A673 (cell line): ENCODE results near the gene SVIL. TPM values are rescaled to one million over a fixed set of nuclear protein-coding genes. Genes with fewer than 3 reads are reported as not detected.
A peak's percentile ranks its signal among the peaks of the same experiment; 100 is the strongest.

ENCODE experiments used
- BruUV-seq: library from RNA; stranded (reverse); fragments of 400-500 nt; replicated peaks from 2 replicates; lab custom pipeline; 2021; lab: Mats Ljungman, UMichigan
- CTCF ChIA-PET: fragments of 300-600 bp; sonication (Branson Sonifier 250); formaldehyde crosslinking; loops from one replicate; lab custom pipeline; 2022; ENCODE audit warnings: antibody characterized with exemption; lab: Charles Lee
- POLR2A ChIA-PET: fragments of 300-600 bp; sonication (Branson Sonifier 250); formaldehyde crosslinking; loops from one replicate; lab custom pipeline; 2022; ENCODE audit warnings: antibody characterized with exemption; ENCODE audit not compliant: low non-redundant PET; lab: Charles Lee
- DNase-seq: peaks from one replicate; pipeline ENCODE4 v3.0.0-alpha.2; 2015; ENCODE audit warnings: low spot score
- H3K27ac ChIP-seq: fragments of 200-600 bp; sonication (generic); 2 replicates; pipeline ENCODE4 v1.5.1; 2016; ENCODE audit warnings: mixed run types, low read depth, mild to moderate bottlenecking, mixed read lengths, antibody characterized with exemption, low read length; ENCODE audit not compliant: poor library complexity, severe bottlenecking
- H3K27me3 ChIP-seq: fragments of 200-600 bp; sonication (generic); replicated peaks from 2 replicates; pipeline ENCODE4 v1.6.1; 2017; ENCODE audit warnings: mixed run types, low read depth, mild to moderate bottlenecking, mixed read lengths, antibody characterized with exemption, low read length; ENCODE audit not compliant: insufficient read depth, poor library complexity
- H3K36me3 ChIP-seq: fragments of 200-600 bp; sonication (generic); 2 replicates; pipeline ENCODE4 v1.6.1; 2016; ENCODE audit warnings: mixed run types, mild to moderate bottlenecking, mixed read lengths, antibody characterized with exemption, low read length; ENCODE audit not compliant: insufficient read depth, poor library complexity, severe bottlenecking
- H3K4me1 ChIP-seq: fragments of 200-600 bp; sonication (generic); 2 replicates; pipeline ENCODE4 v1.6.1; 2017; ENCODE audit warnings: mixed run types, mild to moderate bottlenecking, mixed read lengths, antibody characterized with exemption, low read length; ENCODE audit not compliant: insufficient read depth, poor library complexity, severe bottlenecking
- H3K4me3 ChIP-seq: fragments of 200-600 bp; sonication (generic); 2 replicates; pipeline ENCODE4 v1.5.1; 2016; ENCODE audit warnings: low read depth, mixed run types, mild to moderate bottlenecking, mixed read lengths, low read length; ENCODE audit not compliant: poor library complexity, severe bottlenecking
- H3K9me3 ChIP-seq: fragments of 200-600 bp; sonication (generic); 2 replicates; pipeline ENCODE4 v1.6.1; 2016; ENCODE audit warnings: mixed run types, low read depth, mild to moderate bottlenecking, mixed read lengths, antibody characterized with exemption, low read length; ENCODE audit not compliant: poor library complexity, severe bottlenecking
- EZH2 ChIP-seq: fragments of 200-600 bp; sonication (generic); IDR thresholded peaks from 2 replicates; pipeline ENCODE4 v1.6.1; 2017; ENCODE audit warnings: borderline replicate concordance, low read depth, mild to moderate bottlenecking, mixed read lengths, antibody characterized with exemption, low read length; ENCODE audit not compliant: poor library complexity, severe bottlenecking
- intact Hi-C: fragments of 100-400 bp; cut with micrococcal nuclease; formaldehyde crosslinking; loops from one replicate; pipeline ENCODE4 v1.10.0; 2022; ENCODE audit not compliant: unreplicated experiment
- total RNA-seq: library from RNA; stranded (reverse); gene quantifications from 2 replicates; pipeline ENCODE4 v1.2.3, GENCODE V29; 2021
- TF ChIP-seq, protein P1 (sequence below): fragments of 300-800, 200-600 bp; sonication (generic); conservative IDR thresholded peaks from 2 replicates; pipeline ENCODE4 v1.5.1; 2017; ENCODE audit warnings: low read depth, mild to moderate bottlenecking, antibody characterized with exemption, low read length, moderate library complexity, mixed read lengths

SVIL gene
- total RNA-seq, 1 experiment from 2014 or later: 31.9 TPM

DNA sequence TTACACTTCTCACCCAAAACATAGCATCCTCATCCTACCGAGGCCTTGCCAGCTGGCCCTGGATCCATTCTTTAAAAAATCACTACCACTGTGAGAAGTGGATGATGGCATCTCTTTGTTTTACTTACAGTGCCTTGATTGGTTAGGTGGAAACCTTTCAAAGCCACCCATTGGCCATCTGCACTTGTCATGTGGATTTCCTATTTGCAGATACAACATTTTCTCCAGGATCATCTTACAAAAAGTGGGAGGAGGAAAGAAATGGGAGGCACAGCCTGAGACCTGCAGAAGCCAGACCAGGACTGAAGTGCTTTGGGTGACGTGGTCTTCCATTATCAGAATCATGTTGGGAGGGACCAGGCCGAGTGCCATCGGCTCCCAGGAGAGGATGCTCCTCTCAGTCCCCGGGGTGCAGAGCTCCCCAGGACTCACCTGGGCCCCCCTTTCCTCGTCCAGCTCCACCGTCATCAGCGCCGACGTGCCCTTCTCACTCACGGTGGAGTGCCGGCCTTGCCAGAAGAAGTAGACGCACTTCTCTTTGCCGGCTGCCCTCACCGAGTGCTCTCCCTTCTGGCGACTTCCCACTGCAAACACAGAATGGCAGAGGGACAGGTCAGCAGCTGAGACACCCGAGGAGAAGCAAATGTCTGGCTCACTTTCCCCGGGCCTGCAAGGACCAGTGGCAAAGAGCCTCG is 161.2 kb downstream of the SVIL start:
- no TSS peak for BruUV-seq
- H3K36me3 ChIP-seq: peaks cover 5% of the 10 kb centered on the region
- H3K9me3 ChIP-seq: no peaks in the 10 kb centered on the region
- POLR2A ChIA-PET: no interaction called here
- no peak for TF ChIP-seq EZH2
- TF ChIP-seq, protein P1, sequence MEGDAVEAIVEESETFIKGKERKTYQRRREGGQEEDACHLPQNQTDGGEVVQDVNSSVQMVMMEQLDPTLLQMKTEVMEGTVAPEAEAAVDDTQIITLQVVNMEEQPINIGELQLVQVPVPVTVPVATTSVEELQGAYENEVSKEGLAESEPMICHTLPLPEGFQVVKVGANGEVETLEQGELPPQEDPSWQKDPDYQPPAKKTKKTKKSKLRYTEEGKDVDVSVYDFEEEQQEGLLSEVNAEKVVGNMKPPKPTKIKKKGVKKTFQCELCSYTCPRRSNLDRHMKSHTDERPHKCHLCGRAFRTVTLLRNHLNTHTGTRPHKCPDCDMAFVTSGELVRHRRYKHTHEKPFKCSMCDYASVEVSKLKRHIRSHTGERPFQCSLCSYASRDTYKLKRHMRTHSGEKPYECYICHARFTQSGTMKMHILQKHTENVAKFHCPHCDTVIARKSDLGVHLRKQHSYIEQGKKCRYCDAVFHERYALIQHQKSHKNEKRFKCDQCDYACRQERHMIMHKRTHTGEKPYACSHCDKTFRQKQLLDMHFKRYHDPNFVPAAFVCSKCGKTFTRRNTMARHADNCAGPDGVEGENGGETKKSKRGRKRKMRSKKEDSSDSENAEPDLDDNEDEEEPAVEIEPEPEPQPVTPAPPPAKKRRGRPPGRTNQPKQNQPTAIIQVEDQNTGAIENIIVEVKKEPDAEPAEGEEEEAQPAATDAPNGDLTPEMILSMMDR: no peak
- H3K27ac ChIP-seq: peak overlapping the region; percentile 52
- CTCF ChIA-PET: no interaction called here
- intact Hi-C loops: no loop called here
- no peaks in the 10 kb centered on the region for H3K27me3 ChIP-seq
- H3K4me3 ChIP-seq: no peak overlapping the region
- peaks cover 32% of the 10 kb centered on the region for H3K4me1 ChIP-seq
- peak; percentile 62 for DNase-seq

DNA sequence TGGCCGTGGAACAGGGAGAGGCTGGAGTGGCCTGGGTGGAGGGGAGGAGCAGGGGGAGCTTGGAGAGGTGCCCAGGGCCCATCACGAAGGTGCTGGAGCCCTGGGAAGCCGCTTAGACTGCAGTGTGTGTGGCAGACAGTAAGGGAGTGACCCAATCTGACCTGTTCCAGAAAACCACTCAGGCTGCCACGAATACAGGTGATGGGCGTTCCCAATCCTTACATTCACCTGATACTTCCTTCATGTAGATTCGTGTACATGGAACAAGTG is 161.7 kb downstream of the SVIL start:
- no peak for DNase-seq
- H3K27ac ChIP-seq: peak overlapping the region; percentile 27
- ChIA-PET POLR2A (no interaction called here), CTCF (no interaction called here)
- BruUV-seq: no TSS peak
- H3K4me1 ChIP-seq: peaks cover 29% of the 10 kb centered on the region
- TF ChIP-seq EZH2: no peak
- TF ChIP-seq, protein P1: no peak
- no peaks in the 10 kb centered on the region for H3K9me3 ChIP-seq
- intact Hi-C loops: no loop called here
- H3K36me3 ChIP-seq: peaks cover 8% of the 10 kb centered on the region
- no peaks in the 10 kb centered on the region for H3K27me3 ChIP-seq
- H3K4me3 ChIP-seq: no peak overlapping the region

DNA sequence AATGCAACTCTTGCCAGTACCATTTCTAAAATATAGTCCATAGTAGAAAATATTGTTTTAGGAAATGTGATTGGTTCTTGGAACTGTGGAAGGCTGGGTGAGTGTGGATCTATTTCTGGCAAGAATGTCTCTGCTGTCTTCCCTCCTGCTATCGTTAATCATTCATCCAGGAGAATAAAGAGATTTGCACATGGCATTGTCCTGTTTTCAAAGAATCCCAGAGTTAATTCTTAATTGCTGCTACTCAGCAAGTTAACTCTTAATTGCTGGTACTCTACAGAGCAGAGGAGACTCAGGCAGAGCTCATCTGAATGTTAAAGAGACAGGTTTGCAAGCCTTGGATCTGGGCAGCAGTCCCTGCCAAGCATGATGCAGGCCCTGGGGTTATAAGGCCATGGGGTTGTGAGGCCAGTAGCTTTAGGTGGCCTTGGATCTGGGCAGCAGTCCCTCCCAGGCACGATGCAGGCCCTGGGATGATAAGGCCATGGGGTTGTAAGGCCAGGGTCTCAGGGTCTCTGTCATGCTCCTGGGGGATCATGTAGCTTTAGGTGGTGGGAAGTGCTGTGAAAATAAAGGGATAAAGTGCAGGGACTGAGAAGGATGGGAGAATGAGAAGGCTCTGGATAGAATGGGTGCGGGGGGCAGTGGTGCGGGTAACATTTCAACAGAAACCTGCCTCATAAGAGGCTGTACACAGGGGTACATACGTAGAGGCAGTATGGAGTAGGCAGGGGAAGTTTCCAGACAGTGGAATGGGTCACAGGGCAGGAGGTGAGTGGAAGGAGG is 162.3 kb downstream of the SVIL start:
- Histone ChIP-seq H3K36me3 (peaks cover 14% of the 10 kb centered on the region), H3K9me3 (no peaks in the 10 kb centered on the region)
- CTCF ChIA-PET: no interaction called here

More for the DNA sequence above, 162.3 kb downstream of the SVIL start:
- TF ChIP-seq EZH2: no peak
- TF ChIP-seq, protein P1: no peak
- Histone ChIP-seq H3K4me3 (no peak overlapping the region), H3K27ac (peak overlapping the region; percentile 27), H3K27me3 (no peaks in the 10 kb centered on the region), H3K4me1 (peaks cover 29% of the 10 kb centered on the region)
- BruUV-seq: no TSS peak
- POLR2A ChIA-PET: no interaction called here
- DNase-seq: no peak
- intact Hi-C loops: no loop called here
